Measurements from ENCODE around the gene PTPRG.
A peak's percentile ranks its signal among the peaks of the same experiment; 100 is the strongest.

Gene PTPRG

GRCh38 chr3:61562721-61563312 is 1.4 kb downstream of the PTPRG start:
- DNase-seq (ENCODE audit: low spot score): peak; percentile 65

DNA sequence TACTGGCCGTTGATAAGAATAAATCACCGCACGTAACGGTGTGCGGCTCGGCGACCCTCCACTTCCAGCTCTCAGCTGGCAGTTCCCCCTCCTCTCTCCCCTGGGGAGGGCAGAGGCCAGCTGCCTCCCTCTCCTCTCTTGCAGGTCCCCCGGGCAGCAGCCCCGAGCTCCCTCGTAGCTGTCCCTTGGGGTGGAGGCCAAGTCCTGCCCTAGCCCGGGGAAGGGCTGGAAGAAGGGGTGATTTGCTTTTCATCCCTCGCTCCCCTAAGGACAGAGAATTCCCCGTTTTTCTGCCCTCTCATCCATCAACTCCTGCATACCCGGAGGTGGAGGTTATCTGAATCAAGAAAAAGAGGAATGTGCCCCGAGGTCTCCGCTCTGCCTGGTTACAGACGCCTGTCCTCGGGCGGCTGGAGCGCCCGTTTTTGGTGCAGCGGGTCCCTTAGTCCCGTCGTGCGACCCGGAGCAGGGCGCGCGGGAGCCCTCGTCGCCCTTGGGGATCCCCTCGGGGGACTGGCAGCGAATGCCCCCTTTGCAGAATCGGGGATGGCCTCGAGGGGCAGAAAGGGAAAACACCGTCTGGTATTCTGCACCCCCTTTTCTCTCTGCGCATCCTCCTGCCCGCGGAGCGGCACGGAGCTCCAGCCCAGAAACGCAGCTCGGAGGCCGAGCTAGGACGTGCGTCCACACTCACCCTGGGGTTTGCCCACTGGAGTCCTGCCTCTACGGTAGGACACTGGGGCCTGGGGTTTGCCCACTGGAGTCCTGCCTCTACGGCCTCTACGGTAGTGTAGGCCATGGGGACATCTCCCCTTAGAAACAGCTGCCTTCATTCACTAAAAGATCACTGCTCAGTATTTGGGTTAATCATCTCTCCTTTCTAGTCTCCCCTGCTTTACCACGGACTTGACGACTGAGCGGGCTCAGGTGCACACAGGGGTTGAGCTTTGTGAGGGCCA is 2.2 kb downstream of the PTPRG start:
- DNase-seq (ENCODE audit: low spot score): no peak

- peak; percentile 70 for DNase-seq (ENCODE audit: low spot score)
These were observed 3.2 kb downstream of the PTPRG start for GRCh38 chr3:61564395-61565059.

- no peak for DNase-seq (ENCODE audit: low spot score)
These were observed 4.2 kb downstream of the PTPRG start for GRCh38 chr3:61565569-61565968.

DNA sequence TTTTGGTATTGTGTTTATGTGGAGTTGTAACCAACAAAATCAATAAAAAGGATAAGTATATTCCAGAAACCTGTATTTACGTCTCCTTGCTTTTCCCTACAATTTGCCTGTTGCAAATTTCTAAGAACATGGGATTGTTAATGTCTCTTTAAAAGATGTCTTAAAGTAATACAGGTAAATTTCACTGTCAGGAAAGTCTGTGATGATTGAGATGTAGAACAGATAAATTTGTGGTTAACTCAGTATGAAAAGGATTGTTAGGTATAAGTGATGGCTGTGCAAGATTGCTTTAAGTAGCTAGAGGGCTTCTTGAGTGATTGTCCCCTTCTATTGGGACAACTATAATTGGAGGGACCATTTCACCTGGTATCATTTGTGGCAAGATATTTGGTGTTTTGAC is 6.8 kb downstream of the PTPRG start:
- no peak for DNase-seq (ENCODE audit: low spot score)

DNA sequence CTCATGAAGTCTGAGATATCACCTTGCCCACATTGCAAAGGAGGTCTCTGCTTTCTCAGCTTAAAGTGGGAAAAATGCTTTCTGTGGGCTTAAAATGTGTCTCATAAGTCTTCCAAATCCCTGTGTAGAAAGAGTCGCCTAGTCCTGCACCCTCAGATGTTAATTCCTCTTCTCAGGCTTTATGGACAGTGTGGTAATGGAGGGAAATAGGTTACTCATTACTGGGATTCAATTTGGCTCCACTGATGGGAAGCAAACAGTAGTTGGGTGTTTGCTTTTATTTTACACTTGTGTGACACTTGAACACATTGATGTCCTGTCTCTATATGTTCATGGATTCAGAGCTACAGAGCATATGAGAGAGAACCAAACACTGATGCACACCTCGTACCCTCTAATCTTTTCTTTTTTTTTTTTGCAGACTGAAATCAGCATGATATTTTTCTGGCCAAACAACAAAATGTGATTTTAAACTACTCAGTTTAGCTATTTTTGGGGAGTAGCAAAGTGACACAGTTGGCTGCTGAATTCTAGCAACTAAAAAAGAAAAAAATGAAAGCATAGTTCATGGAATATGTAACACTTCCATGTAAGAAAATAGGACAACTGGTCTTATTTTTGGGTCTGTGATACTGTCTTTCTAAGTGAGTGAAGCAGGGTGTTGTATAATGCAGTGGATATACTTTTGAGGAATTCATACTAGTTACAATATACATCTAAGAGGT is 8.6 kb downstream of the PTPRG start:
- DNase-seq (ENCODE audit: low spot score): no peak

DNA sequence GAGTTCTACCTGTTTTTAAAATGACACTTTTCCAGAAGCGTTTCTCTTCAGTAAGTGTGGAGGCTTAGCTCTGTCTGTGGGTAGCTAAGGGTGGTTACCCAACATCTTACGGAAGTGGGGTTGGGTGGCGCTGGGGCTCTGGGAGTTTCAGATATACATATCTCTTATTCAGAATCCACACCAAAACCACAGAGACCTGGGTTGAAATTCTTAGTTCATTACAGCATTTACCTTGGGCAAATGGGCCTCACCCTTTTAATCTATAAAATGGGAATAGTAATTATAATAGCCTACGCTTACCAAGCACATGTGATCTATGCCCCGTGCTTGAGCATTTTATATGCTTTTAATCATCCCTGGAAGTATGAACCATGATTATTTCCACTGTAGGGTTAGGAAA is 9.4 kb downstream of the PTPRG start:
- DNase-seq (ENCODE audit: low spot score): no peak

GRCh38 chr3:61571516-61572336 is 10.4 kb downstream of the PTPRG start:
- no peak for DNase-seq (ENCODE audit: low spot score)

DNA sequence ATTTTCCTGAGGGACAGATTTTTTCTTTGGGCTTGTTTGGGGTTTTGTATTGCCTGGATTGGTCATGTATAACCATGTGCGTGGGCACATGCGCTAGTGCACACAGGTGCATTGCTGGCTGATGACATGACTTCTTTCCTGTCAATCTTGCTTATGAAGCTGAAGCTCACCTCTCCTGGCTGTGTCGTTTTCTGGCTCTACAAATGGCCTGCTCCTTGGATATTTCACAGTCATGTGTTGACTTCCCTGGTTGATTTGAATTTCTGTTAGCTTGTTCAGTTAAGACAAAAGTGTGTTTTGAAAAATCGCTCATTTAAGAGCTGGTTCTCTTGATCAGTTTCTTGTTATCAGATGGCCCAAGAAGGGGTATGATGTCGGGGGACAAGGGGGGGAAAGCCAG is 11.5 kb downstream of the PTPRG start:
- no peak for DNase-seq (ENCODE audit: low spot score)

DNA sequence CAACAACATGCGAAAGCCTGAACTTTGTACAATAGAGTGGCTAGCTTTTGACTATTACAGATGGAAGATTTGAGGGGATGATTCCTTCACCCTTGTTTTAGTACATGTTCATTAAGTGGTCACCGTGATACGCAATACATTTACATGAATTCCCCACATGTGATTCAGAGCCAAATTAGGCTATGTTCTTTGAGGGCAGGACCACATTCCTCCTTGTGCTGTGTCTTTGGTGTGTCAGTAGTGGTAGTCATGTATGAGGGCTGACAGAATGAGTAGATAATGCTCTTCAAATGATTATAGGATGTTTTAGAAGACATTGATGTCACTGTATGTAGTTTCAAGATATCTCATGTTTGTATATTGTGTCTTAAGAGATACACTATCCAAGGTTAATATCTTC is 12.1 kb downstream of the PTPRG start:
- DNase-seq (ENCODE audit: low spot score): no peak

DNA sequence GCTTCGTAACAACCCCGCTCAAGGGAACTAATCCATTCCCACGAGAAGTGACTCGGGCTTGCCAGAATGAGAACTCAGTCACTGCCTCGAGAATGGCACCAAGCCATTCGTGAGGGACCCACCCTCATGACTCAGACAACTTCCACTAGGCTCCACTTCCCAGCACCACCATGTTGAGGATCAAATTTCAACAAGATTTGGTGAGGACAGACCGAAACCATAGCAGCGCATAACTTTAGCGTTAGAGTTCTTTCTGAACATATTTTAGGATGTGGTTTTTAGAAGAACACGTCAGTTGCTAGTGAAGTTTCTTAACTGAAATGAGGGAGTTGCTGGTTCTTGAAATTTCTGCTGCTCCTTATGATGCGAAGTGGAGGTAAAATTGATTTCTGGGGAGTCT is 13.5 kb downstream of the PTPRG start:
- DNase-seq (ENCODE audit: low spot score): no peak

DNA sequence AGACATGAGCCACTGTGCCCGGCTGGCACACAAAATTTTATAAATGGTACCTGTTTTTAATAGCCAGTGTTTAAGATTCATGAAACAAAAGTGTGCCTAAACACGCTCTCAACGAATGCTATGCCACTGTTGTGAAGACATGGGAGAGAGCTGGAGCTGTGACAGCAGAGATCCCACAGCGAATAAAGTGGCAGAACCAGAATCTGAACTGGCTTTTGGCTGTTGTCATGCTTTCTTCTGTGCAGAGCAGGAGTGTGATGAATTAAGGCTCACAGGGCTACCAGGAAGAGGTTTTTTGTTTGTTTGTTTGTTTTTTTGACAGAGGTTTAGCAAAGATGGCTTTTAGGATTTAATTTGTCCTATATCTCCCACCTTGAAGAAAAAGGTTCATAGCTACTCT is 14.5 kb downstream of the PTPRG start:
- no peak for DNase-seq (ENCODE audit: low spot score)

DNA sequence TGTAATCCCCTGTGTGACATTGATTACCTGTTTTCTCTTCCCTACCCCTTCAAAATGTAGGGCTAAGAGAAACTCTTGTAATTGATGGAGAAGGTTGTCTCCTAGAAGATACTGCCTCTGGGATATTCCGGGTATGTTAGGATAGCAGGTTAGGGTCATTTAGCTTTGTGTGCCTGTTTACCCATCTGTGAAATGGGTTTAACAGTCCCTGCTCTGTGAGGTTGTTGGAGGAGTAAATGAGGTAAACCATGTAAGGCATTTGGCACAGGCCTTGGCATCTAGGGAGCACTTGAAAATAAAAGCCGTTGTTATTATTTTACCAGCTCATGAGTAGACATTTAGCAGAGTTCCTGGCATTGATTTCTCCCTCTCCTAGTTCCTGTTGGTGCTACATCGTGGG is 16.4 kb downstream of the PTPRG start:
- no peak for DNase-seq (ENCODE audit: low spot score)

DNA sequence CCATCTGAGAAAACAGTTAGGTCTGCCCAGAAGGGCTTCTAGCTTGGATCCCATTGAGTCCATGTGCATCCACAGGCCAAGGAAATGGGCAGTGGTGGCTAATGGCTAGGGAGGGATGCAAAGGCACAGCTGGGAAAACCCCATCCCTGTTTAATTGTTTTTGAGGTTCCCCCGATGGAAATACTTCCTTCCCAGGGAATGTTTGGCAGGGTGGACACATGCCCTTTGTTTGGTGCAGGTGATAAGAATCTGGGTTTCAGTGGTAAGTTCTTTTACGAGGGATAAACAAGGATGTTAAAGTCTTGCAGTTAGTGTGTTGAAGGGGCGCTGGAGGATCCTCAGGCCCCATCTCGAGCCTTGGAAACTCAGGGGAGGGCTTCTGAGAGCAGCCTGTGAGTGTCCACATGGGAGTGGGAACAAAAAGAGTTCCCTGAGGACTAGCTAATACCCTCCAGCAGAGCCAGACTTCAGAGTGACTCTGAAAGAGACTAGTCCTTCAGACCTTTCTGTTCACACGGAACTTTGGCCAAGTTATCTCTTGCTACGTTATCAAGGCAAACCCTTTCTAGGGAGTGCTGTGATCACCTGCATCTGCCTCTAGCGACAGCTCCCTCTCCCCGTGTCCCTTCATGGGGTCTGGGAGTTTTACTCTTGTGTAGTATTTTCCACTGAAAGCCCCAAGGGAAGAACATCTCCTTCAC is 17.4 kb downstream of the PTPRG start:
- DNase-seq (ENCODE audit: low spot score): no peak

GRCh38 chr3:61579685-61580084 is 18.3 kb downstream of the PTPRG start:
- DNase-seq (ENCODE audit: low spot score): no peak

DNA sequence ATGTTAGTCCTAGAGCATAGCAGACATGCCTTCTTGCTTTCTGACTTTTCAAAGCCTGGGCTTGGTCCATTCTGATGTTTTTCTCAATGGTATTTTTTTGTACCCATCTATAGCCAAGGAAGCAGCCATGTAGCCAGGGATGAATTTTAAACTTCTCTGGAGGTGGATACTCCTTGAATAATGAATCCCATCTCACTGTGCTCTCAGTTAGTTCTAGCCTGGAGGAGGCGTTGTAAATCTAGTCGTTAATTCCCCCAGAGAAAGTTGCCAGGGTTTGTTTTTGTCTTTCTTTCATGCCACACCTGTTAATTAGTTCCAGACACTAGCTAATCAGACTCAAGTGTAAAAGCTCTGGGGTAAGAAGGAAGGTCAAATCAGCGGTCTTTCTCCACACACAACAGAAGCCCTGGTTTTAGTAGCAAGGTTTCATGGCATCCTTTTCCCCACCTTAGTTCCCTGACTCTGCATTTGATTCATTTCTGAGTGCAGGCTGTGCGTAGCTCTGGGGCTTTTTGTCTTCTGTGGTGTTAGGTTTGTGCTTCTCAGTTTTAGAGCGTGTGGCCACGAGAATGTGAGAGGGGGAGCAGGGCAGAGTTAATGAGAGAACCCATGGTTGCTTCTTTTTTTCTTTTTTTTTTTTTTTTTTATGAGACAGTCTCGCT is 19.7 kb downstream of the PTPRG start:
- no peak for DNase-seq (ENCODE audit: low spot score)

- no peak for DNase-seq (ENCODE audit: low spot score)
These were observed 20.9 kb downstream of the PTPRG start for GRCh38 chr3:61582287-61582686.

GRCh38 chr3:61582846-61583245 is 21.5 kb downstream of the PTPRG start:
- no peak for DNase-seq (ENCODE audit: low spot score)

GRCh38 chr3:61583890-61584875 is 22.8 kb downstream of the PTPRG start:
- DNase-seq (ENCODE audit: low spot score): no peak

Data from D341Med (cell line).